OCI-LY7 (cell line): ENCODE data around the gene MTHFD2.

Source experiments
- EZH2phosphoT487 ChIP-seq: fragments of 200-600 bp; sonication (generic); IDR thresholded peaks from 2 replicates; pipeline ENCODE4 v1.6.1; 2018; ENCODE audit warnings: low read depth, borderline replicate concordance, mild to moderate bottlenecking, mixed run types, antibody characterized with exemption, low read length, moderate library complexity, mixed read lengths
- TF ChIP-seq, protein P1 (sequence below): fragments of 200-600 bp; sonication (generic); conservative IDR thresholded peaks from 2 replicates; pipeline ENCODE4 v1.5.1; 2014; ENCODE audit warnings: mild to moderate bottlenecking, antibody characterized with exemption, low read length, moderate library complexity, mixed read lengths

DNA sequence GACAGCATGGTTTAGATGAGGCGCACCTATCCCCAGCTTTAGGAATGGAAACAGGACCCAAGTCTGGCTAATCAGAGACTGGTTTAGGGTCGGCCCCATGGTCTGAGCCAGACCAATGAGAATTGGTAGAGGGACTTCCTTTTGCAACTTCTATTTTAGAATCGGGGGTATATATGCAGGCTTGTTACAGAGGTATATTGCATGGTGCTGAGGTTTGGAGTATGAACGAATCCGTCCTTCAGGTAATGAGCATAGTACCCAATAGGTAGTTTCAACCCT lies 49.2 kb upstream of the MTHFD2 start:
- TF ChIP-seq, protein P1, sequence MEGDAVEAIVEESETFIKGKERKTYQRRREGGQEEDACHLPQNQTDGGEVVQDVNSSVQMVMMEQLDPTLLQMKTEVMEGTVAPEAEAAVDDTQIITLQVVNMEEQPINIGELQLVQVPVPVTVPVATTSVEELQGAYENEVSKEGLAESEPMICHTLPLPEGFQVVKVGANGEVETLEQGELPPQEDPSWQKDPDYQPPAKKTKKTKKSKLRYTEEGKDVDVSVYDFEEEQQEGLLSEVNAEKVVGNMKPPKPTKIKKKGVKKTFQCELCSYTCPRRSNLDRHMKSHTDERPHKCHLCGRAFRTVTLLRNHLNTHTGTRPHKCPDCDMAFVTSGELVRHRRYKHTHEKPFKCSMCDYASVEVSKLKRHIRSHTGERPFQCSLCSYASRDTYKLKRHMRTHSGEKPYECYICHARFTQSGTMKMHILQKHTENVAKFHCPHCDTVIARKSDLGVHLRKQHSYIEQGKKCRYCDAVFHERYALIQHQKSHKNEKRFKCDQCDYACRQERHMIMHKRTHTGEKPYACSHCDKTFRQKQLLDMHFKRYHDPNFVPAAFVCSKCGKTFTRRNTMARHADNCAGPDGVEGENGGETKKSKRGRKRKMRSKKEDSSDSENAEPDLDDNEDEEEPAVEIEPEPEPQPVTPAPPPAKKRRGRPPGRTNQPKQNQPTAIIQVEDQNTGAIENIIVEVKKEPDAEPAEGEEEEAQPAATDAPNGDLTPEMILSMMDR = no peak
- TF ChIP-seq EZH2phosphoT487 = no peak
